BLaER1 (cell line): ENCODE data around the gene FBXO17.
A peak's percentile ranks its signal among the peaks of the same experiment; 100 is the strongest.

Experiments
- H3K27ac ChIP-seq: shearing (Covaris generic); formaldehyde crosslinking; 2 replicates; pipeline ENCODE4 v1.8.1; 2022
- H3K27me3 ChIP-seq: shearing (Covaris generic); formaldehyde crosslinking; 2 replicates; pipeline ENCODE4 v1.8.1; 2022
- H3K36me3 ChIP-seq: shearing (Covaris generic); formaldehyde crosslinking; 2 replicates; pipeline ENCODE4 v1.8.1; 2022
- H3K4me1 ChIP-seq: shearing (Covaris generic); formaldehyde crosslinking; 2 replicates; pipeline ENCODE4 v1.8.1; 2022
- H3K4me2 ChIP-seq: shearing (Covaris generic); formaldehyde crosslinking; 2 replicates; pipeline ENCODE4 v1.8.1; 2022
- H3K4me3 ChIP-seq: shearing (Covaris generic); formaldehyde crosslinking; 2 replicates; pipeline ENCODE4 v1.8.1; 2022
- H3K9ac ChIP-seq: shearing (Covaris generic); formaldehyde crosslinking; 2 replicates; pipeline ENCODE4 v1.8.1; 2022
- H3K9me3 ChIP-seq: shearing (Covaris generic); formaldehyde crosslinking; 2 replicates; pipeline ENCODE4 v1.8.1; 2022
- H4K20me1 ChIP-seq: shearing (Covaris generic); formaldehyde crosslinking; 2 replicates; pipeline ENCODE4 v1.8.1; 2022
- Cebpa-rat ChIP-seq: shearing (Covaris generic); IDR thresholded peaks from 2 replicates; pipeline ENCODE4 v1.8.1; 2022

FBXO17 gene

DNA sequence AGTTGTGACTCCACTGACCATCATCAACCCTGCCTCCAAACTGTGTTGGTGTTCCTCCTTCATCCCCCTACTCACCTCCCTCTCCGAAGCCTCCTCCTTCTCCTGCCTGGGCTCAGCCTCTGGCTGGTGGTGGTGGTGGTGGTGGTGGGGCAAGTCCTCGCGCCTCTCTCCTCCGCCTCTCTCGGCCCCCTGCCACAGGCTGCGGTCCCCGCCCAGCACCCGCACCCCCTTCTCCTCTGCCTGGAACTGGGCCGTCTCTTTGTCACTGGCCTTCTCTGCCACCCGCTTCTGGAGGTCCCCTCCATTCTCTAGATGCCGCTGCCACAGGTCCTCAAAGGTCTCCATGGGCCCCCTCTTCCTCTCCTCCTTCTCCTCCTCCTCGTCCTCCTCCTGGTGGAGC lies 65.1 kb downstream of the FBXO17 start:
- Histone ChIP-seq H3K4me2 (no peak overlapping the region), H3K36me3 (peaks cover 47% of the 10 kb centered on the region), H3K4me3 (no peak overlapping the region), H4K20me1 (no peaks in the 10 kb centered on the region), H3K4me1 (peaks cover 11% of the 10 kb centered on the region; the same call in 1 of the 2 replicates), H3K27me3 (no peaks in the 10 kb centered on the region), H3K9ac (no peak overlapping the region), H3K27ac (no peak overlapping the region), H3K9me3 (no peaks in the 10 kb centered on the region)
- TF ChIP-seq Cebpa-rat: no peak

DNA sequence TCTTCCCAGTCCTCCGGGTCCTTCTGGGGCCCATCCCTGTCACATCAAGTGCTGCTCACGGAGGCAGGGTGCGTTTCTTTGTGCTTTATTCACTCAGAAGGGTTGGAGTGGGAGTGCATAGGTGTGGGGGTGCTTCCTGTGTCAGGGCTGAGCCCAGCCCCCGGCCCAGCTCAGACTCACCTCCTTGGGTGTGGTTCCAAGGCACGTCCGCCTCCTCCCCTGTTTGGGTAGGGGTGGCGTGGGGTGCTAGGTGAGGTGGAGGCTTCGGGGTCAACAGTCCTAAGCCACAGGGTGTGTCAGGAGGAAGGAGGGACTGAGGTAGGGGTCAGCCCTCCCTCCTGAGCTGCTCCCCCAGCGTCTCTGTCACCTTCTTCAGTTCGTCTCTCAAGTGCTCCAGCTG lies 66.6 kb downstream of the FBXO17 start:
- Histone ChIP-seq H3K9me3 (no peaks in the 10 kb centered on the region), H3K4me1 (peaks cover 11% of the 10 kb centered on the region; the same call in 1 of the 2 replicates), H3K27ac (no peak overlapping the region), H4K20me1 (0 out of 2 replicates have a peak, but pooled peaks cover 5% of the 10 kb centered on the region), H3K4me2 (no peak overlapping the region), H3K27me3 (no peaks in the 10 kb centered on the region), H3K36me3 (peaks cover 57% of the 10 kb centered on the region), H3K9ac (no peak overlapping the region), H3K4me3 (no peak overlapping the region)
- no peak for TF ChIP-seq Cebpa-rat

DNA sequence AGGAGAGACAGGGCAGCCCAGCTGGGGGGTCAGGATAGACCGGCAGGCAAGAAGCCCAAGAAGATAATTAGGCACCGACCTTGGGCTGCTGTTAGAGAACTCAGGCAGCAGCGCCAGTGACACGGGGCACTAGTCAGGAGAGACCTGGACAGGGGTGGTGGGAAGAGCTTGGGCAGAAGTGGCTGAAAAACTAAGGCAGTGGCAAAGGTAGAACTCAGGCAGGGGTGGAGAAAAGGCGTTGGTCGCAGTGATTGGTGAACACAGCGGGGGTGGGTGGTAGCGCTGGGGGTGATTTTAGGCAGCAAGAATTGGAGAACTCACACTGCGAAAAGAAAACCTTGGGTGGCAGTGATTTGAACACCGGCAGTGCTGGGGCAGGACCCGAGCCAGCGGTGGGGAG lies 67.9 kb downstream of the FBXO17 start:
- Histone ChIP-seq H3K4me1 (peaks cover 3% of the 10 kb centered on the region; the same call in 1 of the 2 replicates), H3K9ac (no peak overlapping the region), H3K4me2 (no peak overlapping the region), H3K27me3 (no peaks in the 10 kb centered on the region), H3K27ac (no peak overlapping the region), H3K4me3 (no peak overlapping the region), H3K9me3 (no peaks in the 10 kb centered on the region), H3K36me3 (peaks cover 61% of the 10 kb centered on the region), H4K20me1 (0 out of 2 replicates have a peak, but pooled peaks cover 5% of the 10 kb centered on the region)
- TF ChIP-seq Cebpa-rat: no peak

DNA sequence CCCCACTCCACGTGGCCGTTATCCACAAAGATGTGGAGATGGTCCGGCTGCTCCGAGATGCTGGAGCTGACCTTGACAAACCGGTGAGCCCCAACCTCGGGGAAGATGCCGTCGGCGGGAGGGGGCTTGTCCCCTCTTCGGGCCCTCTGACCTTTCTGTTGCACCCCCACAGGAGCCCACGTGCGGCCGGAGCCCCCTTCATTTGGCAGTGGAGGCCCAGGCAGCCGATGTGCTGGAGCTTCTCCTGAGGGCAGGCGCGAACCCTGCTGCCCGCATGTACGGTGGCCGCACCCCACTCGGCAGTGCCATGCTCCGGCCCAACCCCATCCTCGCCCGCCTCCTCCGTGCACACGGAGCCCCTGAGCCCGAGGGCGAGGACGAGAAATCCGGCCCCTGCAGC lies 68.3 kb downstream of the FBXO17 start:
- Histone ChIP-seq H3K36me3 (peaks cover 61% of the 10 kb centered on the region), H3K27ac (no peak overlapping the region)
- TF ChIP-seq Cebpa-rat: no peak

GRCh38 chr19:38905620-38906019 lies 69.9 kb downstream of the FBXO17 start:
- no peak for TF ChIP-seq Cebpa-rat
- Histone ChIP-seq H4K20me1 (0 out of 2 replicates have a peak, but pooled peaks cover 5% of the 10 kb centered on the region), H3K27me3 (no peaks in the 10 kb centered on the region), H3K9ac (no peak overlapping the region), H3K9me3 (peaks cover 3% of the 10 kb centered on the region; the same call in 1 of the 2 replicates), H3K4me2 (no peak overlapping the region), H3K27ac (no peak overlapping the region), H3K36me3 (peaks cover 61% of the 10 kb centered on the region), H3K4me1 (peaks cover 10% of the 10 kb centered on the region), H3K4me3 (no peak overlapping the region)

More for the DNA sequence above, 68.3 kb downstream of the FBXO17 start:
- H3K27me3 ChIP-seq: no peaks in the 10 kb centered on the region
- no peak overlapping the region for H3K9ac ChIP-seq
- no peaks in the 10 kb centered on the region for H3K9me3 ChIP-seq
- H3K4me1 ChIP-seq: no peaks in the 10 kb centered on the region
- 0 out of 2 replicates have a peak, but pooled peaks cover 5% of the 10 kb centered on the region for H4K20me1 ChIP-seq
- H3K4me3 ChIP-seq: no peak overlapping the region
- no peak overlapping the region for H3K4me2 ChIP-seq

DNA sequence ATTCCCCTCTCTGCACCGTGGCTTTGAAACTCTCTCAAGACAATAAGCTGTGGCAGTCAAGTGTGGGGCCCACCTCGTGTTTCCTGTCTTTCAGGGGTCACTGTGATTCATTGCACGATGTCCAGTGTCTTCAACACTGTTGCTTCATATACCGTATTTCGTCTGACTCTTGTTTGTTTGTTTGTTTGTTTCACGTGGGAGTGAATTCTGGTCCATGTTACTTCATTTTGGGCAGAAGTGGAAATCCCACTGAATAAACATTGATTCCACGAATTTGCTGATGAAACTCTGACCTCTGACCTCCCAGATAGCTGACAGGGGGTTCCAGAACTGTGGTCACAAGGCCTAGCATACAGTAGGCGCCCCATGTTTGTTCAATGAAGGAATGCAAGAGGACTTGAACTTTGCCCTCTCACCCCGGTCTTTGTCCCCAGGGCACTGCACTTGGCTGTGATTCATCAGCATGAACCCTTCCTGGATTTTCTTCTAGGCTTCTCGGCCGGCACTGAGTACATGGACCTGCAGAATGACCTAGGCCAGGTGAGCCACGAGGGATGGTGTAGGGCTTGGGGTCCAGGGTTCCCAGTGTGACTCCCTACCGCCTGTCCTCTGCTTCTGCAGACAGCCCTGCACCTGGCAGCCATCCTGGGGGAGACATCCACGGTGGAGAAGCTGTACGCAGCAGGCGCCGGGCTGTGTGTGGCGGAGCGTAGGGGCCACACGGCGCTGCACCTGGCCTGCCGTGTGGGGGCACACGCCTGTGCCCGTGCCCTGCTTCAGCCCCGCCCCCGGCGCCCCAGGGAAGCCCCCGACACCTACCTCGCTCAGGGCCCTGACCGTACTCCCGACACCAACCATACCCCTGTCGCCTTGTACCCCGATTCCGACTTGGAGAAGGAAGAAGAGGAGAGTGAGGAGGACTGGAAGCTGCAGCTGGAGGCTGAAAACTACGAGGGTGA lies 70.7 kb downstream of the FBXO17 start:
- H4K20me1 ChIP-seq: 0 out of 2 replicates have a peak, but pooled peaks cover 5% of the 10 kb centered on the region
- no peak overlapping the region for H3K27ac ChIP-seq
- H3K4me3 ChIP-seq: no peak overlapping the region
- H3K4me2 ChIP-seq: no peak overlapping the region
- H3K9me3 ChIP-seq: peaks cover 3% of the 10 kb centered on the region; the same call in 1 of the 2 replicates
- peaks cover 14% of the 10 kb centered on the region for H3K4me1 ChIP-seq
- H3K27me3 ChIP-seq: no peaks in the 10 kb centered on the region
- TF ChIP-seq Cebpa-rat: no peak
- peaks cover 57% of the 10 kb centered on the region for H3K36me3 ChIP-seq
- H3K9ac ChIP-seq: no peak overlapping the region

GRCh38 chr19:38901683-38902082 lies 73.9 kb downstream of the FBXO17 start:
- no peak for TF ChIP-seq Cebpa-rat
- H3K27ac ChIP-seq: no peak overlapping the region
- H3K4me1 ChIP-seq: peaks cover 38% of the 10 kb centered on the region
- H3K4me3 ChIP-seq: peak overlapping the region; percentile 87; the same call in 1 of the 2 replicates
- H3K36me3 ChIP-seq: peaks cover 29% of the 10 kb centered on the region
- peak overlapping the region; percentile 74 for H3K4me2 ChIP-seq
- H3K9ac ChIP-seq: no peak overlapping the region
- H4K20me1 ChIP-seq: 0 out of 2 replicates have a peak, but pooled peaks cover 5% of the 10 kb centered on the region
- H3K9me3 ChIP-seq: peaks cover 3% of the 10 kb centered on the region; the same call in 1 of the 2 replicates
- H3K27me3 ChIP-seq: no peaks in the 10 kb centered on the region

DNA sequence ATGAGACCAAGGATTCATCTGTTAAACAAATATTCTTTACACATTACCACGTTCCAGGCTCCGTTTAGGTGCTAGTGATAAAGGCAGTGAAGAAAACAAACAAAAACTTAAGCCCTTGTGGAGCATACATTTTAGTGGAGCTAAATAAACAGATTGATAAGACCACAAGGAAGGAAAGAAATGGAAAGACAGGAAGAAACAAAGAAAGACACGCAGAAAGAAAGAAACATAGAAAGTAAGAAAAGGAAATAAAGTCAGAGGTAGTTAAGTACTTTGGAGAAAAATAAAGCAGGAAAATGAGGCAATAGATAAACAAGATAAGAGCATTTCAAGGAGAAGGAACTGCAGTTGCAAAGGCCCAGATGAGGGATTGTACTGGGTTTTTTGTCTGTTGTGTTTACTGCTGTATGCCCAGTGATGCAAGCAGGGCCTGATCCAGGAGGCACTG lies 74.8 kb downstream of the FBXO17 start:
- Histone ChIP-seq H3K9me3 (peaks cover 3% of the 10 kb centered on the region; the same call in 1 of the 2 replicates), H3K9ac (peak overlapping the region; percentile 85), H3K4me3 (peak overlapping the region; percentile 87), H3K36me3 (peaks cover 23% of the 10 kb centered on the region), H3K27ac (peak overlapping the region; percentile 71), H3K4me2 (peak overlapping the region; percentile 74), H4K20me1 (0 out of 2 replicates have a peak, but pooled peaks cover 5% of the 10 kb centered on the region), H3K4me1 (peaks cover 48% of the 10 kb centered on the region), H3K27me3 (no peaks in the 10 kb centered on the region)
- TF ChIP-seq Cebpa-rat: no peak

- no peak for TF ChIP-seq Cebpa-rat
- Histone ChIP-seq H3K36me3 (peaks cover 17% of the 10 kb centered on the region), H4K20me1 (0 out of 2 replicates have a peak, but pooled peaks cover 5% of the 10 kb centered on the region), H3K9ac (peak overlapping the region; percentile 85), H3K4me3 (peak overlapping the region; percentile 87), H3K9me3 (peaks cover 3% of the 10 kb centered on the region; the same call in 1 of the 2 replicates), H3K27ac (peak overlapping the region; percentile 71), H3K4me2 (peak overlapping the region; percentile 74), H3K27me3 (no peaks in the 10 kb centered on the region), H3K4me1 (peaks cover 53% of the 10 kb centered on the region)
Measured at GRCh38 chr19:38900202-38900629, 75.3 kb downstream of the FBXO17 start.
